ENCODE data around the gene TBX1.

TBX1 gene

DNA sequence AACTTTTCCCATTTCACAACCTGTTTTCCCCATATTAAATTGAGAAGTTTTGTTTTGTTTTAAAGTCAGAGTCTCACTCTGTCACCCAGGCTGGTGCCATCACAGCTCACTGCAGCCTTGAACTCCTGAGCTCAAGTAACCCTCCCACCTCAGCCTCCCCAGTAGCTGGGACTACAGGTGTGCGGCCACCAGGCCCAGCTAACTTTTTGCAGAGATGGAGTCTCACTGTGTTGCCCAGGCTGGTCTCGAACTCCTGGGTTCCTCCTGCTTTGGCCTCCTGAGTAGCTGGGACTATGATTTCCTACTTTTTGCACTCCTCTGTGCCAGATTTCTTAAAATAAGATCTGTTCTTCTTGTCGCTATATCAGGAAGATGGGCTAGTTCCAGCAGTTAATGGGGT is 49.2 kb downstream of the TBX1 start:
- in situ Hi-C loops (cut with MboI; ENCODE audit: low sequenced_read_pairs), result no loop called here

DNA sequence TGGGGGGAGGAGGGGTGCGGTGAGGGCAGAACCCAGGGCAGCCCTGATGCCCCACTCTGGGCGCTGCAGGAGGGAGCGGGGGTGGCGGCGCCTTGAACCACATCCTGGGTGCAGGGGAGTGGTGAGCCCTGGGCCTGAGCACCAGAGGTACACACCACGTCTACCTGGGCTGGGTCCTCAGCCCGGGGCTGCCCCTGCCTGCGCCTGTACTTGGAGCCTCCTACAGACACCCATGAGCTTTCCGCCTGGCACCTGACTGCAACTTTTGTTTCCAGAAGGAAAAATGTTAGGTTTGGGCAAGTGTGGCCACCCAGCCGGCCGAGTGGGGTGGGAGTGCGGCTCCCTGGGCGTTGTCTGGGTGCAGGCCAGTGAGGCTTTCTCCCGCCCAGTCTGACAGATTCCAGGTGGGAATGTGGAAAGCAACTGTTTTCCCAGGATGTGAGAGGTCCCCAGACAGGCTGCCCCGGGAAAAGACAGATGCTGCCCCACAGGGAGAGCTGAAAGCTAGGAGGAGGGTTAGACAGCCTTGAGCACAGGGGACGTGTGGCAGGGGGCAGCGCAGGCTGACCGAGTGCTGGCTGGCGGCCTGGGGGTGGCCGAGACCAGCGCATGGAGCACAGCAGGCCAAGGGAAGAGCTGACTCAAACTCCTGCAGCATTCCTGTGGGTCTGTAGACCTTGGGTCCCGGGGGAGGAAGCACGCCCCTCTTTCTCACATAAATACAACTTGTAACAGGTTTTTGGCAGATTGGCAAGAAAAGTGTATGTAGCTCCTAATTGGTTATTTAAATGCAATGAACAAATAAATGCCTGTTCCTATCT is 50.0 kb downstream of the TBX1 start:
- in situ Hi-C loops (cut with MboI; ENCODE audit: low sequenced_read_pairs), result no loop called here

DNA sequence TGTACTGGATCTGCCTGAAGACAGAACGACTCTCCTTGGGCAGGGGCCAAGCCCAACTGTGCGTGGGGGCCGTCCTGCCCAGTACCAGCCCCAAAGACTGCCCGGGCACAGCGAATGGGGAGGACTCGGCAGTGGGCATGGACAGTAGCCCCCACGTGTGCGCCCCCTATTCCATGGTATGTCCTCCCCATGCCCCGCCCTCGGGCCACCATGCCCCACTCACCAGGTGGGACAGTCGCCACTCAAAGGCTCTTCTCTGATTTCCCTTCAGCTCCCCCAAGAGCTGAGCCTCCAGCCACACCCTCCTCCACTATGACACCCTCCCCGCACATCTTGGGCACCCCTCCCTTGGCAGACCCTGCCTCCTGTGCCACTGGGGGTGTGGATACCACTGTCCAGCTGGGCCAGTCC is 50.6 kb downstream of the TBX1 start:
- in situ Hi-C loops (cut with MboI; ENCODE audit: low sequenced_read_pairs), result no loop called here

DNA sequence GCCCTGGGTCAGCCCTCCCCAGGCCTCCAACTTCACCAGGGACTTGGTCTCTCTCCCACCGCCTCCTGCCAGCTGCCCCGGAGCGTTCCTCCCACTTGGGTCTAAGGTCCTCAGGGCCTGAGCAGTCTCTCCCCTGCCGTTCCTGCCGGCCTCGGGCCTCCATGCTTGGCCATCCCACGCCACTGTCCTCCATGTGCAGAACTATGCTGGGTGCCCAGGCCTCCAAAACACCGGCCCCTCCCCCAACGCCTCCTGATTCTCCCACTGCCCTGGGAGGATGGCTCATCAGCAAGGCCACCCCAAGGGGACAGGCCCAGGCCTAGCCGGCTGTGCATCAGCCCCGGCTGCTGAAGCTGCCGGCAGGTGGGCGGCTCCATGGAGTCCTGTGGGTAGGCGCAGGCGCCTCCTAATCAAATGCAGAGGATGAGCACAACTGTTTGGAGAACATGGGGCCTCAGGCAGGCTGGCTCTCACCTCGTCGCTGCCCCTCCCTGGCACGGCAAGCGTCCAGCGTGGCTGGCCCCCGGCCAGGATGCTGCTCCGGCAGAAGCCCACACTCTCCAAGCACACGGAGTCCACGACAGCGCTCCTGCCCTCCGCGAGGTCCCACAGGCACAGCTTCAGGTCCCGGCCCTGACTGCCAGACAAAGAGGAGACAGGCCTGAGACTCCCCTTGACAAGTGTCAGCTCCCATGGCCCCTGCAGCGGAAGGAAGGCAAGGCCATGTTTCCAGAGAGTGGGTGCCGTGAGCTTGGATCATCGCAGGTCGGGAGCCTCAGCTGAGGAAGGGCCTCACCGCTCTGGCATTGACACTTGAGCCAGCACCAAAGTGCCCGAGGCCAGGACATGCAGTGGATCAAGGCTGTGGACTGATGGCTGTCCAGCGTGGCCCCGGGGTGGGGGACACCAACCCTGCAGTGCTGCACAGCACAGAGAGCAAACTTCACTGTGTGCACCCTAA is 51.5 kb downstream of the TBX1 start:
- in situ Hi-C loops (cut with MboI; ENCODE audit: low sequenced_read_pairs), result no loop called here

DNA sequence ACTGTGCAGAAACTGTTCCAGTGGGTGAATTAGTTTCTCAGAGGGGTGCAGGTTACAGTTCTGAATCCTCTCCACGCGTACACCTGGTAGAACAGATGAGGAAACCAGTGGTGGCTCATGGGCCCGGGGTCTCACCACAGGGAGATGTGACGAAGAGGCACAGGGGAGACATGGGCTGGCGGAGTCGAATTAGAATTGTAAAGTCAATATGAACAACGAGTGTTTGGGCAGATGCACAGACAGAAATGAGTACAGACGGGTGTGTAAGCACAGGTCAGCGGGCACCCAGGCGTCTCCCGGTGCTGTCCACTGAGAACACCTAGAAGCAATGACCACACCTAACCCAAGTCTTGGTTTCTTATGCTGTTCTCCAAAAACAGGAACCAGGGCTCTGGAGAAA is 52.3 kb downstream of the TBX1 start:
- in situ Hi-C loops (cut with MboI; ENCODE audit: low sequenced_read_pairs), result no loop called here

DNA sequence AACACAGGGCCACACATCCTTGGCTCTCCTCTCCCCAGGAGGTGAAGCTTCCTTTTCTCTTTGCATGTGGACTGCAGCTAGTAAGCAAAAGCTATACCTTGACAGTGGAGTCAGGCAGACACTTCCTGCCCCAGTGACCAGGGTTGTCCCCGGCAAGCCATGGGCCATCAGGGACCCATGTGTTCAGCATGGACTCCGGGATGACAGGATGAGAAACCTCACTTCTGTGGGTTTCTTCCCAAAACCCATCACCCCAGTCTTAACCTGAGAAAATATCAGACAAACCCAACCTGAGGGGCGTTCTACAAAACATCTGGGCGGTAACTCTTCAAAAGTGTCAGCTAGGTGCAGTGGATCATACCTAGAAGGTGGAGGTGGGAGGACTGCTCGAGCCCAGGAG is 53.9 kb downstream of the TBX1 start:
- in situ Hi-C loops (cut with MboI; ENCODE audit: low sequenced_read_pairs), result no loop called here

DNA sequence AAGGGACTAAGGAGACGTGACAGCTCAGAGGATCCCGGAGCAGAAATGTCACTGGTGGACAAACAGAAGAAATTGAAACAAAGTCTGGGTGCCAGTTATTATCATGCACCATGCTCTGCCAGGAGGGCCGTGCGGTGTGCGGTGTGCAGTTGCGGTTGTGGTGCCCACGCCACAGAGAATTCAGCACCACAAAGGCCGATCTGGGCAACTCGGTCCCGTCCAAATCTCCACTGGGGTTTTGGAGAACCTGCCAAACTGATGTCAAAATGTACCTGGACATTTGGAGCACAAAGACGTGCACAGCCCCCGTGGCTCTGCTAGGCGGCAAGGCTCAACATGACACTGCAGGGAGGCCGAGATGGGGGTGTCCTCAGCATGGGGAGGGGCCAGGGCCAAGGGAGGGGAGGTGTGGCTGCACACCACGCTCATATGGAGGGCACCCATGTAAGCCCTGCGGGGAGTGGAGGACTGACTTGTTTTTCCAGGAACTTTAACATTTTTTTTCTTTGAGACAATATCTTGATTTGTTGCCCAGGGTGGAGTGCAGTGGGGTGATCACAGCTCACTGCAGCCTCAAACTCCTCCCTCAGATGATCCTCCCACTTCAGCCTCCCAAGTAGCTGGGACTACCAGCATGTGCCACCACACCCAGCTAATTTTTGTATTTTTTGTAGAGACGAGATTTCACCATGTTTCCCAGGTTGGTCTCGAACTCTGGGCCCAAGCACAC is 54.7 kb downstream of the TBX1 start:
- in situ Hi-C loops (cut with MboI; ENCODE audit: low sequenced_read_pairs), result no loop called here

DNA sequence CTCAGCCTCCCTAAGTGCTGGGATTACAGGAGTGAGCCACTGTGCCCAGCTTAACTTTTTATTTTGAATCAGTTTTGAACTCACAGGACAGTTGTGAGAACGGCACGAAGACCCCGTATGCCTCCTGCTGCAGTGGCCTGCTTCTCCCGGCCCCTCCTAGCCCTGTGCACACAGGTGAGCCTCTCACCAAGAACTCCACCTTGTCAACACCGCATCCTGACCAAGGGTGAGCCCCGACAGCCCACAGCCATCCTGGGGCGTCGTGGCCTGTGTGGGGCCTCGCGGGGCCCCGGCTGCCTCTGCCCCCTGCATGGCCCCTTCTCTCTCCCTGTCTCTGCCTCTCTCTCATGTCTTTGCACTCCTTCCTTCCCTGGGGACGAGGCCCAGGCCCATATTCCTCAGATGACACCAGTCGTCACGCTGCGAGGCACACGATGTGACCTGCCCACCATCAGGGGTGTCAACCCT is 55.3 kb downstream of the TBX1 start:
- in situ Hi-C loops (cut with MboI; ENCODE audit: low sequenced_read_pairs), result no loop called here

DNA sequence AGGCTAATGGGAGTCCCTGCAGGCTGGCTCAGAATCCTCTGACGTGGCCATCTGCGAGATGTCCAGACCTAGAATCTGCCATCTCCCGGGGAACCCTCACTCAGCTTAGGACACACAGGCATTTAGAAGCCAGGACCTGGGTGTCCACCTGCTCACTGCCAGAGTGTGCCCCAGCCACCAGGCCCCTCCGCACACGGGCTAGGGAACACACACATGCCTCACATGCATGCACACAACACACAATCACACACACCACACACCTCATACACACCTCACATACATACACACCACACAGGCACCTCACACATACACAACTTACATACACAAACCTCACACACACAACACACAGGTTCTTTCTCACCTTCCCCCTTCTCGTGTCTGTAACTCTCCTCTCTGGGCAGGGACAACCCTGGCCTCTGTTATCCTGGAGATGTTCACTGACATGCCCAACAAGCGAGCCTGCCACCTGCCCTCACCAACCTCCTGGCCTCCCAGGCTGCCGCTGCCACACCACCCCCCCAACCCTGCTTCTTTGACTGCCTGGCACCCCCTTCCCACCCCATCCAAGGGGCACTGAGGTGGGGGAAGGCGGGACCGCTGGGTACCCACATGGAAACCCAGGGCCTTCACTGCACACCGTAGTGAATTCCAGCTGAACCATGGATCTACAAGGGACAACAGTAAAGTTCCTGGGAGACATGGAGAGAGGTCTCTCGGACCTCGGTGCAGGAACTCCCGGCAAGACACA is 56.0 kb downstream of the TBX1 start:
- in situ Hi-C loops (cut with MboI; ENCODE audit: low sequenced_read_pairs), result no loop called here
